MCF 10A (cell line): ENCODE measurements around the gene PPM1H. TPM values are rescaled to one million over a fixed set of nuclear protein-coding genes. Genes with fewer than 3 reads are reported as not detected.

Source experiments
- BruUV-seq: library from RNA; stranded (reverse); fragments of 400-500 nt; replicated peaks from 2 replicates; lab custom pipeline; 2021; lab: Mats Ljungman, UMichigan
- CTCF ChIA-PET: fragments of 300-600 bp; sonication (Branson Sonifier 250); formaldehyde crosslinking; extraction: SDS; loops from one replicate; lab custom pipeline; 2021; ENCODE audit warnings: antibody characterized with exemption, inconsistent platforms; lab: Yijun Ruan, JAX
- POLR2A ChIA-PET: fragments of 300-600, 350-650 bp; sonication (Branson Sonifier 250); formaldehyde crosslinking; extraction: SDS; loops from one replicate; lab custom pipeline; 2020; ENCODE audit warnings: antibody characterized with exemption, inconsistent platforms; lab: Yijun Ruan, JAX
- DNase-seq: peaks from one replicate; pipeline ENCODE4 v3.0.0-alpha.2; 2018; ENCODE audit not compliant: unreplicated experiment
- H3K27ac Mint-ChIP-seq: one replicate; pipeline ENCODE4 v1.8.0; 2022; ENCODE audit warnings: mild to moderate bottlenecking, low read depth, mixed read lengths; ENCODE audit not compliant: unreplicated experiment
- H3K27me3 Mint-ChIP-seq: one replicate; pipeline ENCODE4 v1.8.0; 2022; ENCODE audit warnings: mixed read lengths; ENCODE audit not compliant: insufficient read depth, unreplicated experiment
- H3K36me3 Mint-ChIP-seq: one replicate; pipeline ENCODE4 v1.8.0; 2022; ENCODE audit warnings: mild to moderate bottlenecking, moderate library complexity, mixed read lengths; ENCODE audit not compliant: insufficient read depth, unreplicated experiment
- H3K4me1 Mint-ChIP-seq: one replicate; pipeline ENCODE4 v1.8.0; 2022; ENCODE audit warnings: mixed read lengths; ENCODE audit not compliant: insufficient read depth, unreplicated experiment
- H3K4me3 Mint-ChIP-seq: one replicate; pipeline ENCODE4 v1.8.0; 2022; ENCODE audit warnings: mild to moderate bottlenecking, moderate library complexity, mixed read lengths; ENCODE audit not compliant: unreplicated experiment
- H3K9me3 Mint-ChIP-seq: one replicate; pipeline ENCODE4 v1.8.0; 2022; ENCODE audit warnings: mixed read lengths; ENCODE audit not compliant: unreplicated experiment
- CTCF ChIP-seq: fragments of 200-600 bp; IDR thresholded peaks from one replicate; pipeline ENCODE4 v1.8.0; 2022; ENCODE audit warnings: antibody characterized with exemption, mild to moderate bottlenecking; ENCODE audit not compliant: unreplicated experiment
- intact Hi-C: fragments of 100-400 bp; cut with micrococcal nuclease; formaldehyde crosslinking; loops from 2 replicates; pipeline ENCODE4 v1.14.1; 2022
- total RNA-seq: library from RNA; stranded (reverse); gene quantifications from 2 replicates; pipeline ENCODE4 v1.2.3, GENCODE V29; 2022

The PPM1H gene
- total RNA-seq, 1 experiment from 2014 or later, result 0.49 TPM

- no peaks in the 10 kb centered on the region for H3K9me3 Mint-ChIP-seq
- DNase-seq, result no peak
- POLR2A ChIA-PET, result interaction anchor here (1.1 to 1.6 kb wide), 2 partner anchors 9 to 42 kb away, joined by 3 read pairs; no protein-coding TSS in a partner anchor
- no peaks in the 10 kb centered on the region for H3K36me3 Mint-ChIP-seq
- no peak overlapping the region for H3K27ac Mint-ChIP-seq
- no peaks in the 10 kb centered on the region for H3K27me3 Mint-ChIP-seq
- peaks cover 5% of the 10 kb centered on the region for H3K4me1 Mint-ChIP-seq
- H3K4me3 Mint-ChIP-seq, result no peak overlapping the region
- intact Hi-C loops, result no loop called here
- no TSS peak for BruUV-seq
- CTCF ChIA-PET, result interaction anchor here (0.6 to 1.1 kb wide), 2 partner anchors 50 to 256 kb away, joined by 3 to 5 read pairs; no protein-coding TSS in a partner anchor
- TF ChIP-seq CTCF, result no peak
Measured at GRCh38 chr12:62849398-62849797, 85.6 kb downstream of the PPM1H start.

- POLR2A ChIA-PET, result interaction anchor here (0.9 to 1.6 kb wide), 4 partner anchors 10 to 43 kb away, joined by 3 read pairs; no protein-coding TSS in a partner anchor
- H3K27ac Mint-ChIP-seq, result no peak overlapping the region
- H3K36me3 Mint-ChIP-seq, result no peaks in the 10 kb centered on the region
- no peaks in the 10 kb centered on the region for H3K27me3 Mint-ChIP-seq
- TF ChIP-seq CTCF, result no peak
- H3K4me1 Mint-ChIP-seq, result peaks cover 5% of the 10 kb centered on the region
- peak; percentile 38 for DNase-seq
- no peaks in the 10 kb centered on the region for H3K9me3 Mint-ChIP-seq
- no TSS peak for BruUV-seq
- intact Hi-C loops, result no loop called here
- H3K4me3 Mint-ChIP-seq, result no peak overlapping the region
- CTCF ChIA-PET, result interaction anchor here (1.2 to 1.6 kb wide), 3 partner anchors 36 to 221 kb away, joined by 4 to 6 read pairs (median 4); no protein-coding TSS in a partner anchor
Measured at GRCh38 chr12:62848418-62848817, 86.5 kb downstream of the PPM1H start.

- POLR2A ChIA-PET, result interaction anchor here (0.9 to 1.1 kb wide), 2 partner anchors 12 to 15 kb away, joined by 3 read pairs; no protein-coding TSS in a partner anchor
- H3K27ac Mint-ChIP-seq, result no peak overlapping the region
- CTCF ChIA-PET, result interaction anchor here (0.6 to 1.6 kb wide), 4 partner anchors 35 to 222 kb away, joined by 3 to 6 read pairs (median 4); no protein-coding TSS in a partner anchor
- no peaks in the 10 kb centered on the region for H3K9me3 Mint-ChIP-seq
- H3K4me1 Mint-ChIP-seq, result peaks cover 5% of the 10 kb centered on the region
- no peak for DNase-seq
- no peaks in the 10 kb centered on the region for H3K36me3 Mint-ChIP-seq
- no peaks in the 10 kb centered on the region for H3K27me3 Mint-ChIP-seq
- no TSS peak for BruUV-seq
- TF ChIP-seq CTCF, result no peak
- no peak overlapping the region for H3K4me3 Mint-ChIP-seq
- intact Hi-C loops, result no loop called here
Measured at GRCh38 chr12:62847709-62848108, 87.2 kb downstream of the PPM1H start.

GRCh38 chr12:62846491-62846890 is 88.5 kb downstream of the PPM1H start:
- ChIA-PET POLR2A (no interaction called here), CTCF (interaction anchor here (0.6 to 1.2 kb wide), 3 partner anchors 34 to 296 kb away, joined by 3 read pairs; no protein-coding TSS in a partner anchor)
- no peak for TF ChIP-seq CTCF

More at GRCh38 chr12:62846491-62846890, 88.5 kb downstream of the PPM1H start:
- no peaks in the 10 kb centered on the region for H3K36me3 Mint-ChIP-seq
- DNase-seq, result no peak
- no TSS peak for BruUV-seq
- intact Hi-C loops, result no loop called here
- H3K4me1 Mint-ChIP-seq, result peaks cover 5% of the 10 kb centered on the region
- H3K27me3 Mint-ChIP-seq, result no peaks in the 10 kb centered on the region
- no peak overlapping the region for H3K4me3 Mint-ChIP-seq
- H3K9me3 Mint-ChIP-seq, result no peaks in the 10 kb centered on the region
- H3K27ac Mint-ChIP-seq, result no peak overlapping the region
